GM10248 (cell line): ENCODE measurements around the gene UBE2O.
A peak's percentile ranks its signal among the peaks of the same experiment; 100 is the strongest.

Source experiments
- CTCF ChIA-PET: fragments of 300-600 bp; sonication (Branson Sonifier 250); formaldehyde crosslinking; extraction: SDS; loops from one replicate; lab custom pipeline; 2021; ENCODE audit warnings: antibody characterized with exemption; lab: Yijun Ruan, JAX
- POLR2A ChIA-PET: fragments of 350-650 bp; sonication (Branson Sonifier 250); formaldehyde crosslinking; extraction: SDS; loops from one replicate; lab custom pipeline; 2020; ENCODE audit warnings: antibody characterized with exemption; lab: Yijun Ruan, JAX
- DNase-seq: peaks from one replicate; pipeline ENCODE4 v3.0.0; 2012; ENCODE audit errors: extremely low spot score
- CTCF ChIP-seq: IDR thresholded peaks from 2 replicates; pipeline ENCODE4 v1.5.1; 2012; ENCODE audit warnings: mild to moderate bottlenecking, low read depth; ENCODE audit errors: extremely low read depth, missing control alignments, control extremely low read depth

Gene UBE2O

GRCh38 chr17:76432712-76433336 lies 20.1 kb downstream of the UBE2O start:
- CTCF ChIA-PET, result no interaction called here
- DNase-seq, result no peak
- POLR2A ChIA-PET, result no interaction called here
- TF ChIP-seq CTCF, result peak; percentile 12

GRCh38 chr17:76432004-76432403 lies 20.9 kb downstream of the UBE2O start:
- POLR2A ChIA-PET, result no interaction called here
- DNase-seq, result no peak
- TF ChIP-seq CTCF, result no peak
- CTCF ChIA-PET, result interaction anchor here (2.5 kb wide), 1 partner anchor 24 kb away, joined by 13 read pairs; no protein-coding TSS in a partner anchor

- no peak for DNase-seq
- TF ChIP-seq CTCF, result no peak
- ChIA-PET POLR2A (no interaction called here), CTCF (interaction anchor here (1.1 to 2.5 kb wide), 2 partner anchors 23 to 46 kb away, joined by 3 to 13 read pairs; no protein-coding TSS in a partner anchor)
Observed at GRCh38 chr17:76431509-76431908, 21.4 kb downstream of the UBE2O start.

GRCh38 chr17:76428511-76428910 lies 24.4 kb downstream of the UBE2O start:
- DNase-seq, result no peak
- ChIA-PET POLR2A (no interaction called here), CTCF (interaction anchor here (0.9 to 1.7 kb wide), 10 partner anchors 12 to 77 kb away, joined by 3 to 10 read pairs (median 4); no protein-coding TSS in a partner anchor)
- no peak for TF ChIP-seq CTCF

GRCh38 chr17:76427501-76428231 lies 25.3 kb downstream of the UBE2O start:
- TF ChIP-seq CTCF, result no peak
- ChIA-PET CTCF (interaction anchor here (0.9 to 2.0 kb wide), 13 partner anchors 8 to 246 kb away, joined by 3 to 10 read pairs (median 4); no protein-coding TSS in a partner anchor), POLR2A (no interaction called here)
- no peak for DNase-seq

- no peak for TF ChIP-seq CTCF
- DNase-seq, result no peak
- ChIA-PET POLR2A (no interaction called here), CTCF (interaction anchor here (1.1 to 2.0 kb wide), 8 partner anchors 9 to 245 kb away, joined by 3 to 10 read pairs (median 4); no protein-coding TSS in a partner anchor)
Observed at GRCh38 chr17:76426853-76427252, 26.1 kb downstream of the UBE2O start.
